Measurements from ENCODE around the gene ERI3. TPM values are rescaled to one million over a fixed set of nuclear protein-coding genes. Genes with fewer than 3 reads are reported as not detected.

ERI3 gene
- total RNA-seq, 1 experiment from 2014 or later = 83.3 TPM

DNA sequence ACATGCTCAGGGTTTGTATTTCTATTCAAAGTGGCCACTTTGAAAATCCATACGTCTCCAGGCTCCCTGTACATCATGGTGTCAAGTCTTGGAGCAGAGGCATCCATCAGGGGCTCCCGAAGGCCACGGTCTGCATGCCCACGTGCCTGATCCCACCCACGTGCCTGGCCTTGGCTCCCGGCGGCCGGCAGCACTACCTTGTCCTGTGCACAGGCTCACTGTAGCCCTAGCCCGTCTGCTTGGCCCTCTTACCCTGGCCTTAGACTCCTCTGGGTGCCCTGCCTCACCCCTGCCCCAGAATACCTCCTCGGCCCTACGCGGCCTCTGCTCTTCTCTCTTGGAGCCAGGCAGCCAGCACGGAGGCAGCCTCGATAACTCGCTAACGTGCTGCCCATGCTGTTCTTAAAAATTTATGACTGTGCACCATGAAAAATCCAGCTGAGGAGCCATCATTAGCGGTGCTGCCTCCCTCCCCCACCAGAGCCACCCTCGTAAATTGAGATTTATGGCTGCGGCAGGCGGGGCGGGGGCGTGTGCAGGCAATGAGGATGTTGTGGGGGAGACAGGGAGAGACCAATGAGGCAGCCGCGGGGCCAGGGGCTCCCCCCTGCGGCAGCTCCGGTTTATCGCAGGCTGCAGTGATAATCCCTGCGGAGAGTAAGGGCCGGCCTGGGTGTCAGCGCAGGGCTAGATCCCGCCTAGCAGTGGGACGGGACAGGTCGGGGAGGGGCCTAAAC lies 117.2 kb downstream of the ERI3 start:
- Histone ChIP-seq H3K9me3 (ENCODE audit: control insufficient read depth, insufficient read depth, low read depth, low read length) (no peaks in the 10 kb centered on the region), H3K27me3 (ENCODE audit: control insufficient read depth, insufficient read depth, low read length) (no peaks in the 10 kb centered on the region), H3K36me3 (ENCODE audit: control insufficient read depth, insufficient read depth, low read length) (no peaks in the 10 kb centered on the region), H3K4me1 (ENCODE audit: control insufficient read depth, insufficient read depth, low read length) (no peaks in the 10 kb centered on the region; the same call in 1 of the 2 replicates), H3K4me3 (ENCODE audit: low read depth in 2 of 2, low read length in 2 of 2) (no peak overlapping the region), H3K27ac (ENCODE audit: low read length) (no peak overlapping the region)
- CTCF ChIA-PET = no interaction called here
- POLR2A ChIA-PET = no interaction called here
- DNase-seq (ENCODE audit: low read depth, low spot score) (no peak), ATAC-seq (no peak)
- TF ChIP-seq, protein P1, sequence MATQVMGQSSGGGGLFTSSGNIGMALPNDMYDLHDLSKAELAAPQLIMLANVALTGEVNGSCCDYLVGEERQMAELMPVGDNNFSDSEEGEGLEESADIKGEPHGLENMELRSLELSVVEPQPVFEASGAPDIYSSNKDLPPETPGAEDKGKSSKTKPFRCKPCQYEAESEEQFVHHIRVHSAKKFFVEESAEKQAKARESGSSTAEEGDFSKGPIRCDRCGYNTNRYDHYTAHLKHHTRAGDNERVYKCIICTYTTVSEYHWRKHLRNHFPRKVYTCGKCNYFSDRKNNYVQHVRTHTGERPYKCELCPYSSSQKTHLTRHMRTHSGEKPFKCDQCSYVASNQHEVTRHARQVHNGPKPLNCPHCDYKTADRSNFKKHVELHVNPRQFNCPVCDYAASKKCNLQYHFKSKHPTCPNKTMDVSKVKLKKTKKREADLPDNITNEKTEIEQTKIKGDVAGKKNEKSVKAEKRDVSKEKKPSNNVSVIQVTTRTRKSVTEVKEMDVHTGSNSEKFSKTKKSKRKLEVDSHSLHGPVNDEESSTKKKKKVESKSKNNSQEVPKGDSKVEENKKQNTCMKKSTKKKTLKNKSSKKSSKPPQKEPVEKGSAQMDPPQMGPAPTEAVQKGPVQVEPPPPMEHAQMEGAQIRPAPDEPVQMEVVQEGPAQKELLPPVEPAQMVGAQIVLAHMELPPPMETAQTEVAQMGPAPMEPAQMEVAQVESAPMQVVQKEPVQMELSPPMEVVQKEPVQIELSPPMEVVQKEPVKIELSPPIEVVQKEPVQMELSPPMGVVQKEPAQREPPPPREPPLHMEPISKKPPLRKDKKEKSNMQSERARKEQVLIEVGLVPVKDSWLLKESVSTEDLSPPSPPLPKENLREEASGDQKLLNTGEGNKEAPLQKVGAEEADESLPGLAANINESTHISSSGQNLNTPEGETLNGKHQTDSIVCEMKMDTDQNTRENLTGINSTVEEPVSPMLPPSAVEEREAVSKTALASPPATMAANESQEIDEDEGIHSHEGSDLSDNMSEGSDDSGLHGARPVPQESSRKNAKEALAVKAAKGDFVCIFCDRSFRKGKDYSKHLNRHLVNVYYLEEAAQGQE (IDR thresholded peaks at IDR 0.05; ENCODE audit: insufficient read depth in 1 of 2, low read depth in 2 of 2, low read length in 1 of 2) = no peak
- TF ChIP-seq SIN3A (IDR thresholded peaks at IDR 0.05; ENCODE audit: borderline replicate concordance, insufficient read depth, low read depth, low read length) (no peak), TCF7L2 (IDR thresholded peaks at IDR 0.05; ENCODE audit: low read depth, low read length) (no peak), POLR2AphosphoS5 (IDR thresholded peaks at IDR 0.05; ENCODE audit: low read depth, low read length) (no peak)
- TF ChIP-seq, protein P2, sequence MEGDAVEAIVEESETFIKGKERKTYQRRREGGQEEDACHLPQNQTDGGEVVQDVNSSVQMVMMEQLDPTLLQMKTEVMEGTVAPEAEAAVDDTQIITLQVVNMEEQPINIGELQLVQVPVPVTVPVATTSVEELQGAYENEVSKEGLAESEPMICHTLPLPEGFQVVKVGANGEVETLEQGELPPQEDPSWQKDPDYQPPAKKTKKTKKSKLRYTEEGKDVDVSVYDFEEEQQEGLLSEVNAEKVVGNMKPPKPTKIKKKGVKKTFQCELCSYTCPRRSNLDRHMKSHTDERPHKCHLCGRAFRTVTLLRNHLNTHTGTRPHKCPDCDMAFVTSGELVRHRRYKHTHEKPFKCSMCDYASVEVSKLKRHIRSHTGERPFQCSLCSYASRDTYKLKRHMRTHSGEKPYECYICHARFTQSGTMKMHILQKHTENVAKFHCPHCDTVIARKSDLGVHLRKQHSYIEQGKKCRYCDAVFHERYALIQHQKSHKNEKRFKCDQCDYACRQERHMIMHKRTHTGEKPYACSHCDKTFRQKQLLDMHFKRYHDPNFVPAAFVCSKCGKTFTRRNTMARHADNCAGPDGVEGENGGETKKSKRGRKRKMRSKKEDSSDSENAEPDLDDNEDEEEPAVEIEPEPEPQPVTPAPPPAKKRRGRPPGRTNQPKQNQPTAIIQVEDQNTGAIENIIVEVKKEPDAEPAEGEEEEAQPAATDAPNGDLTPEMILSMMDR (IDR thresholded peaks at IDR 0.05) = no peak
- in situ Hi-C loops (cut with HindIII; ENCODE audit: low pct_unique_long_range_greater_than_20kb, low sequenced_read_pairs) (no loop called here), intact Hi-C loops (cut with micrococcal nuclease; ENCODE audit: unreplicated experiment) (no loop called here)
- no TSS peak for BruUV-seq (replicated peaks)

- in situ Hi-C loops (cut with HindIII; ENCODE audit: low pct_unique_long_range_greater_than_20kb, low sequenced_read_pairs) = no loop called here
- DNase-seq (ENCODE audit: low read depth, low spot score) = no peak
- ATAC-seq = no peak
- Histone ChIP-seq H3K27ac (ENCODE audit: low read length) (no peak overlapping the region), H3K36me3 (ENCODE audit: control insufficient read depth, insufficient read depth, low read length) (no peaks in the 10 kb centered on the region), H3K27me3 (ENCODE audit: control insufficient read depth, insufficient read depth, low read length) (no peaks in the 10 kb centered on the region), H3K9me3 (ENCODE audit: control insufficient read depth, insufficient read depth, low read depth, low read length) (no peaks in the 10 kb centered on the region), H3K4me1 (ENCODE audit: control insufficient read depth, insufficient read depth, low read length) (no peaks in the 10 kb centered on the region; the same call in 1 of the 2 replicates), H3K4me3 (ENCODE audit: low read depth in 2 of 2, low read length in 2 of 2) (no peak overlapping the region)
- ChIA-PET CTCF (no interaction called here), POLR2A (no interaction called here)
- BruUV-seq (replicated peaks) = no TSS peak
- TF ChIP-seq TCF7L2 (IDR thresholded peaks at IDR 0.05; ENCODE audit: low read depth, low read length) = no peak
- TF ChIP-seq, protein P2 (IDR thresholded peaks at IDR 0.05) = no peak
- TF ChIP-seq, protein P1 (IDR thresholded peaks at IDR 0.05; ENCODE audit: insufficient read depth in 1 of 2, low read depth in 2 of 2, low read length in 1 of 2) = no peak
- TF ChIP-seq POLR2AphosphoS5 (IDR thresholded peaks at IDR 0.05; ENCODE audit: low read depth, low read length) = no peak
- TF ChIP-seq SIN3A (IDR thresholded peaks at IDR 0.05; ENCODE audit: borderline replicate concordance, insufficient read depth, low read depth, low read length) = no peak
- intact Hi-C loops (cut with micrococcal nuclease; ENCODE audit: unreplicated experiment) = no loop called here
Measured at GRCh38 chr1:44236490-44237272, 118.4 kb downstream of the ERI3 start.
